CD1c-positive myeloid dendritic cell (primary cell): ENCODE measurements around the gene KIF2A.

ENCODE experiments used
- DNase-seq: peaks from one replicate; pipeline ENCODE4 v3.0.0-alpha.2; 2016; ENCODE audit errors: extremely low spot score

The KIF2A gene

GRCh38 chr5:62385131-62385530, 79.1 kb downstream of the KIF2A start:
- DNase-seq, result no peak

- no peak for DNase-seq
Observed at GRCh38 chr5:62385816-62386400, 79.9 kb downstream of the KIF2A start.

- DNase-seq, result no peak
Observed at GRCh38 chr5:62386824-62387223, 80.8 kb downstream of the KIF2A start.

GRCh38 chr5:62395210-62395950, 89.4 kb downstream of the KIF2A start:
- DNase-seq, result no peak

GRCh38 chr5:62403411-62404250, 97.6 kb downstream of the KIF2A start, which contains the start of gene DIMT1:
Gene DIMT1 (minus strand): TSS chr5:62403905. CDS start chr5:62403772, 133 bp downstream.
- DNase-seq, result peak; percentile 98

GRCh38 chr5:62412549-62413329, 106.7 kb downstream of the KIF2A start, which contains the start of gene IPO11:
Gene IPO11 (plus strand): TSS chr5:62412763. CDS start chr5:62437280, 24,517 bp downstream.
- peak; percentile 100 for DNase-seq

GRCh38 chr5:62413711-62414110, 107.7 kb downstream of the KIF2A start:
- no peak for DNase-seq

- no peak for DNase-seq
Observed at GRCh38 chr5:62418462-62419076, 112.6 kb downstream of the KIF2A start.

GRCh38 chr5:62419609-62420008, 113.6 kb downstream of the KIF2A start:
- no peak for DNase-seq

GRCh38 chr5:62421414-62421813, 115.4 kb downstream of the KIF2A start:
- no peak for DNase-seq

- no peak for DNase-seq
Observed at GRCh38 chr5:62424763-62425162, 118.8 kb downstream of the KIF2A start.

- DNase-seq, result no peak
Observed at GRCh38 chr5:62431735-62432620, 126.0 kb downstream of the KIF2A start.

GRCh38 chr5:62432621-62433064, 126.6 kb downstream of the KIF2A start:
- no peak for DNase-seq
